Body of pancreas (tissue), 4 donors: Measurements from ENCODE around the gene DAZAP1. TPM values are rescaled to one million over a fixed set of nuclear protein-coding genes. Genes with fewer than 3 reads are reported as not detected.

Experiments used
- ATAC-seq: fragments of 150-250 bp; one replicate; pipeline ENCODE4 v1.9.1; 2016
- DNase-seq, 4 donors: peaks; one replicate each; pipeline ENCODE4 v3.0.0-alpha.2; 2019
- H3K27ac ChIP-seq, 4 donors: fragments of 200-600 bp; sonication (generic); 1 replicate in 3 of 4; 2 replicates in 1 of 4; pipeline versions ENCODE4 v1.5.1 to v1.6.1; 2016 to 2019; ENCODE audit warnings: mild to moderate bottlenecking in 1 of 4, mixed read lengths in 1 of 4, moderate library complexity in 1 of 4
- H3K27me3 ChIP-seq, 2 donors: fragments of 200-600 bp; sonication (generic); one replicate each; pipeline ENCODE4 v1.6.0; 2016; ENCODE audit warnings: mild to moderate bottlenecking in 1 of 2
- H3K36me3 ChIP-seq, 2 donors: fragments of 200-600 bp; sonication (generic); replicated peaks in 1 of 2; 2 replicates each; pipeline ENCODE4 v1.5.1; 2016; ENCODE audit warnings: low read depth in 2 of 2; ENCODE audit not compliant: insufficient read depth in 1 of 2
- H3K4me1 ChIP-seq: fragments of 200-600 bp; sonication (generic); one replicate; pipeline ENCODE4 v1.6.0; 2016
- H3K4me3 ChIP-seq, 2 donors: fragments of 200-600 bp; sonication (generic); 1 replicate in 1 of 2; 2 replicates in 1 of 2; pipeline ENCODE4 v1.5.1; 2016 to 2019
- H3K9me3 ChIP-seq, 3 donors: fragments of 200-600 bp; sonication (generic); 1 replicate in 2 of 3; 2 replicates in 1 of 3; pipeline ENCODE4 v1.5.1; 2016
- POLR2A ChIP-seq, 3 donors: fragments of 450-650 bp; IDR thresholded peaks; one replicate each; pipeline ENCODE4 v1.6.1; 2016; ENCODE audit warnings: antibody characterized with exemption in 3 of 3, mild to moderate bottlenecking in 2 of 3
- WGBS, 2 donors: methylation state at CpG; one replicate each; pipeline ENCODE4 v1.1.5; 2017; 5-methylcytosine and 5-hydroxymethylcytosine counted together
- intact Hi-C: fragments of 100-400 bp; cut with DNase I; formaldehyde crosslinking; loops from one replicate; pipeline ENCODE4 v1.15.1; 2023
- total RNA-seq, 2 donors: library from RNA; depleted of rRNA; stranded (reverse); fragments of >200 nt; gene quantifications; one replicate each; pipeline ENCODE4 v1.1.0, GENCODE V29; 2016
- TF ChIP-seq, protein P1 (sequence below), 7 experiments: fragments of 450-650 bp in 4 of 7; fragments of 200-600 bp in 3 of 7; sonication (generic) in 3 of 7; IDR thresholded peaks; one replicate each; pipeline ENCODE4 v1.5.1; 2016 to 2019; ENCODE audit warnings: antibody characterized with exemption in 7 of 7

Gene DAZAP1
- total RNA-seq, 2 donors from 2014 or later: 25.4 to 63.3 TPM

DNA sequence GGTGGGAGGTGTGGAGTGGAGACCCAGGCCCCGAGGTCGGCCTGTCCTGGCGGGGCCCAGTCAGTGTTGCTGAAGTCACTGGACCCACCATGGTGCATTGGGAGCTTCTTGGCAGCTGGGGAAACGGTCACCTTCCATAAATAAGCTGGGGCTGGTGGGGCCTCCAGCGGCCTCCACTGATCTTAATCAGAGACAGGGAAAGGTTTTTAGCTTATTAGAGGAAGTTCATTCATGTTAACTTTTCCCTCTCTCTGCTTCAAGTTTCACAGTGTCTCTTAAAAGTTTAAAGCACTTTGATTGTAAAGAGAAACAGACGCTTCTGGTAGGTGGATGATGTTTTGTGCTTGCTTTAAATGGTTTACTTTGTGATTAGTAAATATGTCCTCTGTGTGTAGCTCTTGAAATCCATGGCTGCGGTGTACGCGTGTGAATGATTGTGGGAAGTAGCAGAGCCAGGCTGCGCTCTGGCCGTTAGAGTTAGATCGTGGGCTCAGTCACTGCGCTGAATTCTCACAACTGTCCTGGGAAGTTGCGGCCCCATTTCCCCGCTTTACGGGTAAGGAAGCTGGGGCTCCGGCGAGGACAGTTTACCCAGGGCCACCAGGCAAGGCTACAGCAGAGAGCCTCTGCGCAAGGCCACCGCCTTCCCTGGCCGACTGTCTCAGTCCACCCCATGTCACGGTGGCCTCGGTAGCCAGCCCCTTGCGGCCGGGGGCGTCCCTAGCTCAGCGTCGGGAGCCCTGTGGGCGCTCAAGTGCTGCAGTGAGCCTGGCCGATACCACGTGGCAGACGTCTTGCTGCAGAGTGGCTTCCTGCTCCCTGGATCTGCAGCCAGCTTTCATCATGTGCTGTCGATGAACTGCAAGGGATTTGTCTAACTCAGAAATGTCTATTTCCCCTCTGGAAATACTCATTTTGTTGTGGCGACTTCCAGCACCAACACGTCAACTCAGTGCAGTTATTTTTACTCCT is 40.2 kb upstream of the DAZAP1 start:
- Histone ChIP-seq H3K27me3 (no peaks in the 10 kb centered on the region), H3K4me3 (no peak overlapping the region), H3K4me1 (no peaks in the 10 kb centered on the region), H3K9me3 (no peaks in the 10 kb centered on the region), H3K36me3 (peaks cover 0 to 11% of the 10 kb centered on the region in 2 donors), H3K27ac (no peak overlapping the region)
- no peak for DNase-seq
- intact Hi-C loops: no loop called here
- 83 to 91% methylated on average over 33 to 35 of the region's 35 CpGs for WGBS, 2 donors
- peak; percentile 33 for ATAC-seq
- TF ChIP-seq, protein P1, sequence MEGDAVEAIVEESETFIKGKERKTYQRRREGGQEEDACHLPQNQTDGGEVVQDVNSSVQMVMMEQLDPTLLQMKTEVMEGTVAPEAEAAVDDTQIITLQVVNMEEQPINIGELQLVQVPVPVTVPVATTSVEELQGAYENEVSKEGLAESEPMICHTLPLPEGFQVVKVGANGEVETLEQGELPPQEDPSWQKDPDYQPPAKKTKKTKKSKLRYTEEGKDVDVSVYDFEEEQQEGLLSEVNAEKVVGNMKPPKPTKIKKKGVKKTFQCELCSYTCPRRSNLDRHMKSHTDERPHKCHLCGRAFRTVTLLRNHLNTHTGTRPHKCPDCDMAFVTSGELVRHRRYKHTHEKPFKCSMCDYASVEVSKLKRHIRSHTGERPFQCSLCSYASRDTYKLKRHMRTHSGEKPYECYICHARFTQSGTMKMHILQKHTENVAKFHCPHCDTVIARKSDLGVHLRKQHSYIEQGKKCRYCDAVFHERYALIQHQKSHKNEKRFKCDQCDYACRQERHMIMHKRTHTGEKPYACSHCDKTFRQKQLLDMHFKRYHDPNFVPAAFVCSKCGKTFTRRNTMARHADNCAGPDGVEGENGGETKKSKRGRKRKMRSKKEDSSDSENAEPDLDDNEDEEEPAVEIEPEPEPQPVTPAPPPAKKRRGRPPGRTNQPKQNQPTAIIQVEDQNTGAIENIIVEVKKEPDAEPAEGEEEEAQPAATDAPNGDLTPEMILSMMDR (IDR thresholded peaks at IDR 0.05): no peak
- no peak for TF ChIP-seq POLR2A (IDR thresholded peaks at IDR 0.05)

DNA sequence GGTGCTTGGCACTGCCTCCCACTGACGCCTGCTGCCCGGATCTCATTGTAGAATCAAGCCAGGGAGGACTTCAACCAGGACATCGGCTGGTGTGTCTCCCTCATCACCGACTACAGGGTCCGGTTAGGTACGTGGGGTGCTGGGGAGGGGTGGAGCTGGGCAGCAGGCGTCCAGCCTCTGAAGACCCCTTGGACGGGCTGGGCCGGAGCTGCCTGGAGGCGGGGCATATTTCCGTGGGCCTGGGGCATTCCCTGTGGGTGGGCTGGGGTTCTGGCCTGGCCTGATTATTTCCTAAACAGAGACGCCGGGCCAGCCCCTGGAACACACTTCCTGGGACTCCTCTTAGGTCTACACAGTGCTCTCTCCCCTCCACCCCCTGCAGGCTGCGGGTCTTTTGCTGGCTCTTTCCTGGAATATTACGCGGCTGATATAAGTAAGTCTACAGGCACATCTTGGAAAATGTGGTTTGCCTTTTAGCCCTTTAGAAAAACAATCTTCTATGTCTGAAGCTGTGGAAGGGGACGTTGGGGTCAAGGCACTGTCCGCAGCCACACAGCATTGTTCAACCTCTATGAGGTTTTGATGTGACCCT is 38.1 kb upstream of the DAZAP1 start:
- WGBS, 2 donors: 95 to 100% methylated on average over 7 to 18 of the region's 18 CpGs
- TF ChIP-seq, protein P1 (IDR thresholded peaks at IDR 0.05): no peak
- TF ChIP-seq POLR2A (IDR thresholded peaks at IDR 0.05): no peak
- intact Hi-C loops: no loop called here
- Histone ChIP-seq H3K27me3 (no peaks in the 10 kb centered on the region), H3K4me3 (no peak overlapping the region), H3K9me3 (no peaks in the 10 kb centered on the region), H3K4me1 (peaks cover 19% of the 10 kb centered on the region), H3K36me3 (peaks cover 0 to 11% of the 10 kb centered on the region in 2 donors), H3K27ac (no peak overlapping the region)
- DNase-seq: no peak
- no peak for ATAC-seq

DNA sequence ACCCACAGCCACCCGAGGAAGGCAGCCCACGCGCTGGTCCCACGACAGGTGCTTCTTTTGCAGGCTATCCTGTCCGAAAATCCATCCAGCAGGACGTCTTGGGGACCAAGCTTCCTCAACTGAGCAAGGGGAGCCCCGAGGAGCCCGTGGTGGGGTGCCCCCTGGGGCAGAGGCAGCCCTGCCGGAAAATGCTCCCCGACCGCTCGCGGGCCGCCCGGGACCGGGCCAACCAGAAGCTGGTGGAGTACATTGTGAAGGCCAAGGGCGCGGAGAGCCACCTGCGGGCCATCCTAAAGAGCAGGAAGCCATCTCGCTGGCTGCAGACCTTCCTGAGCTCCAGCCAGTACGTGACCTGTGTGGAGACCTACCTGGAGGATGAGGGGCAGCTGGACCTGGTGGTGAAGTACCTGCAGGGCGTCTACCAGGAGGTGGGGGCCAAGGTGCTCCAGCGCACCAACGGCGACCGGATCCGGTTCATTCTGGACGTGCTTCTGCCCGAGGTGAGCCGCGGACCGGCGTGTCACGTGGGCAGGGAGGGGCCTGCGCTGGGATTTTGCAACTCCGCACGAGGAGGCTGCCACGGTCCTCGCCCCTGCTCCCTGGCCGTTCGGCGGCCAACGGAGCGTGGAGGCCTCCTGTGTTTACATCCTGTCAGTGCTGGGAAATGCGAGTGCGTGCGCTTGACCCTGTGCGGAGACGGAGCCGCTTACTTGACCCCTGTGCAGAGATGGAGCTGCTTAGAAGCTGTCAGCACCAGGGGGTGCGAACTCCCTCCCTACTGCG is 36.6 kb upstream of the DAZAP1 start:
- Histone ChIP-seq H3K4me1 (peaks cover 23% of the 10 kb centered on the region), H3K4me3 (no peak overlapping the region), H3K9me3 (no peaks in the 10 kb centered on the region), H3K36me3 (peaks cover 0 to 11% of the 10 kb centered on the region in 2 donors), H3K27me3 (no peaks in the 10 kb centered on the region), H3K27ac (no peak overlapping the region)
- ATAC-seq (no peak), DNase-seq (no peak)
- WGBS, 2 donors: 94 to 95% methylated on average over 11 to 38 of the region's 52 CpGs
- TF ChIP-seq POLR2A (IDR thresholded peaks at IDR 0.05): no peak
- TF ChIP-seq, protein P1 (IDR thresholded peaks at IDR 0.05): no peak
- intact Hi-C loops: no loop called here

DNA sequence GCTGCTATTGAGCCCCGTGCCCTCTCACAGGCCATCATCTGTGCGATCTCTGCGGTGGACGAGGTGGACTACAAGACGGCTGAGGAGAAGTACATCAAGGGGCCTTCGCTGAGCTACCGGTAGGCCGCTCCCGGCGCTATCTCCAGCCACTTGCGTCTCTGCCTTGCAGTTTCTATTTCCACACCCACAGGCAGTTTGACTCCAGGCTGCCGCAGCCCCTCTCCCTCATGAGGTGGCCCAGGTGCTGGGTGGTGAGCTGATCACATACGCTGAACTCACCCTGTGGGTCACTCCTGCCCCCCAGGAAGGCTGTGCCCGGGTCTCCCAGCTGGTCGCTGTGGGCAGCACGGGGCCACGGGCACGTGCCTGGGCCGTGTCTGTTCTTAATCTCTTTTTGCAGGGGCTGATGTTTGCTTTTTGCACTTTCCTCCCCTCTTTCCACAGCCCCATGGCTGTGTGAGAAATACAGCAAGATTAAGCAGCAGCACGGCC is 34.3 kb upstream of the DAZAP1 start:
- TF ChIP-seq POLR2A (IDR thresholded peaks at IDR 0.05): no peak
- TF ChIP-seq, protein P1 (IDR thresholded peaks at IDR 0.05): no peak
- intact Hi-C loops: no loop called here
- 62 to 72% methylated on average over 18 to 20 of the region's 20 CpGs for WGBS, 2 donors
- DNase-seq: no peak
- peak; percentile 45 for ATAC-seq
- H3K4me3 ChIP-seq: no peak overlapping the region
- H3K4me1 ChIP-seq: peaks cover 23% of the 10 kb centered on the region
- no peaks in the 10 kb centered on the region for H3K9me3 ChIP-seq
- H3K36me3 ChIP-seq: peaks cover 0 to 8% of the 10 kb centered on the region in 2 donors
- peak overlapping the region; percentile 64 to 86 (median 80) for H3K27ac ChIP-seq
- H3K27me3 ChIP-seq: no peaks in the 10 kb centered on the region
